Lung (tissue), 12 donors: ENCODE measurements around the gene RTTN. TPM values are rescaled to one million over a fixed set of nuclear protein-coding genes. Genes with fewer than 3 reads are reported as not detected.

ENCODE experiments used
- ATAC-seq: fragments of 200-7000 bp; cut with Tn5 transposase; one replicate; pipeline ENCODE4 v1.9.1; 2020; ENCODE audit warnings: moderate number of reproducible peaks; ENCODE audit not compliant: insufficient read depth, low FRiP score
- DNase-seq, 3 donors: peaks; one replicate each; pipeline ENCODE4 v3.0.0-alpha.2; 2013 to 2017
- H3K27ac ChIP-seq, 2 donors: one replicate each; pipeline ENCODE4 v1.5.1; 2013; ENCODE audit warnings: mild to moderate bottlenecking in 2 of 2, moderate library complexity in 2 of 2, control low read depth in 1 of 2, inconsistent platforms in 1 of 2, low read depth in 1 of 2, low read length in 1 of 2
- H3K27me3 ChIP-seq, 3 donors: one replicate each; pipeline ENCODE4 v1.5.1; 2013; ENCODE audit warnings: low read length in 2 of 3; ENCODE audit not compliant: control insufficient read depth in 3 of 3, insufficient read depth in 3 of 3
- H3K36me3 ChIP-seq, 4 donors: one replicate each; pipeline ENCODE4 v1.5.1; 2013; ENCODE audit warnings: low read length in 4 of 4, mild to moderate bottlenecking in 1 of 4, moderate library complexity in 1 of 4; ENCODE audit not compliant: control insufficient read depth in 4 of 4, insufficient read depth in 4 of 4
- H3K4me1 ChIP-seq, 5 donors: one replicate each; pipeline ENCODE4 v1.5.1; 2013; ENCODE audit warnings: low read length in 5 of 5, mild to moderate bottlenecking in 2 of 5, moderate library complexity in 1 of 5; ENCODE audit not compliant: control insufficient read depth in 5 of 5, insufficient read depth in 5 of 5
- H3K4me3 ChIP-seq: one replicate; pipeline ENCODE4 v1.5.1; 2013; ENCODE audit warnings: mild to moderate bottlenecking, control low read depth, moderate library complexity
- H3K9ac ChIP-seq, 2 donors: one replicate each; pipeline ENCODE4 v1.5.1; 2013; ENCODE audit warnings: low read length in 2 of 2, control low read depth in 1 of 2; ENCODE audit not compliant: insufficient read depth in 1 of 2
- H3K9me3 ChIP-seq, 4 donors: one replicate each; pipeline ENCODE4 v1.5.1; 2013; ENCODE audit warnings: low read length in 3 of 4, mild to moderate bottlenecking in 1 of 4, moderate library complexity in 1 of 4; ENCODE audit not compliant: control insufficient read depth in 4 of 4, insufficient read depth in 3 of 4
- WGBS, 2 donors: extraction: QIAGEN DNeasy Blood & Tissue Kit; methylation state at CpG; one replicate each; pipeline ENCODE4 v1.1.7; 2013; 5-methylcytosine and 5-hydroxymethylcytosine counted together
- polyA plus RNA-seq, 2 donors: library from polyadenylated mRNA; stranded (reverse); fragments of 200-250 nt; gene quantifications; one replicate each; pipeline ENCODE4 v1.2.1, GENCODE V29; 2013
- total RNA-seq, 2 donors: library from RNA; depleted of rRNA in 1 of 2; stranded (reverse); fragments of >200 nt in 1 of 2; gene quantifications; one replicate each; pipeline ENCODE4 v1.2.1, GENCODE V29; 2014 to 2021
- TF ChIP-seq, protein P1 (sequence below): IDR thresholded peaks from 2 replicates; pipeline ENCODE4 v1.5.1; 2012; ENCODE audit warnings: mild to moderate bottlenecking; ENCODE audit errors: control extremely low read depth, extremely low read depth
- donor health status: control.
- donor health status: control.
- donor health status: Bipolar disorder and iron deficiency.
- donor health status: healthy.
- donor health status: DM: yes; HTN: yes; CAD: no.

Gene RTTN
- total and polyA plus RNA-seq, 4 donors: 2.1 to 50.8 (median 9.2) TPM

DNA sequence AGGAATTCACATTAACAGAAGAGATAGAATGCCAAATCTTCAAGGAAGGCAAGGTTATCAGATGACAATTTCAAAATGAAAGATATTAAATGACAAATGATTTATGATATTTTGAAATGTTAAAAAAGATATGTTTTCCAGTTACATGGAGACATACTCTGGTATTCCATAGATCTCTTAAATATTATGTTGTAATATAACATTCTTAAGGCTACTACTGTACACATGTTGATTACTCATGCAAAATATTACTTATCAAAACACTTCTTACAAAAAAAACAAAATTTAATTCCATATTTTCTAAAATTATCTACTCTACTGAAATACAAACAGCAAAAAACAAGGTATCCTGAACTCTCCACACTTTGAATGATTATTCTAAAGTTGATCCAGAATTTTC is 22.9 kb downstream of the RTTN start:
- Histone ChIP-seq H3K4me3 (no peak overlapping the region), H3K9ac (no peak overlapping the region)
- TF ChIP-seq, protein P1, sequence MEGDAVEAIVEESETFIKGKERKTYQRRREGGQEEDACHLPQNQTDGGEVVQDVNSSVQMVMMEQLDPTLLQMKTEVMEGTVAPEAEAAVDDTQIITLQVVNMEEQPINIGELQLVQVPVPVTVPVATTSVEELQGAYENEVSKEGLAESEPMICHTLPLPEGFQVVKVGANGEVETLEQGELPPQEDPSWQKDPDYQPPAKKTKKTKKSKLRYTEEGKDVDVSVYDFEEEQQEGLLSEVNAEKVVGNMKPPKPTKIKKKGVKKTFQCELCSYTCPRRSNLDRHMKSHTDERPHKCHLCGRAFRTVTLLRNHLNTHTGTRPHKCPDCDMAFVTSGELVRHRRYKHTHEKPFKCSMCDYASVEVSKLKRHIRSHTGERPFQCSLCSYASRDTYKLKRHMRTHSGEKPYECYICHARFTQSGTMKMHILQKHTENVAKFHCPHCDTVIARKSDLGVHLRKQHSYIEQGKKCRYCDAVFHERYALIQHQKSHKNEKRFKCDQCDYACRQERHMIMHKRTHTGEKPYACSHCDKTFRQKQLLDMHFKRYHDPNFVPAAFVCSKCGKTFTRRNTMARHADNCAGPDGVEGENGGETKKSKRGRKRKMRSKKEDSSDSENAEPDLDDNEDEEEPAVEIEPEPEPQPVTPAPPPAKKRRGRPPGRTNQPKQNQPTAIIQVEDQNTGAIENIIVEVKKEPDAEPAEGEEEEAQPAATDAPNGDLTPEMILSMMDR: no peak

DNA sequence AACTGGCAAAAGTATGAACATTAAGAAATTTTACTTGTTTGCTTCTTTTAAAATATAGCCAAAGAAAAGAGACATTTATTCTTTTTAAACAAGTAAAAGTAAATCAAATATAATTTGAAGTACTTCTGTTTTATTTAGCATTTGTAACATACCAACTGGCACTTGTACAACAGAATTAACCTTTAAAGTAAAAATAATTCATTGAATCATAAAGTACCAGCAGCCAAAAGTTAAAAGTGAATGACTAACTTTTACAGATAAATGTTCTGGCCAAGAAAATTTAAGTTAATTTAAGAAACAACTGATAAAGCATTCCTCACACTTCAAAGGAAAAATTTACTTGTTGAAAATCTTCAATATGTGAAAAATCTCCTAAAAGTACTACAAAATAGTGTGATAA is 23.8 kb downstream of the RTTN start:
- Histone ChIP-seq H3K4me1 (peaks cover 0 to 7% (median 0%) of the 10 kb centered on the region in 5 donors), H3K36me3 (peaks cover 4 to 20% (median 12%) of the 10 kb centered on the region in 4 donors), H3K9me3 (peaks cover 0 to 3% (median 0%) of the 10 kb centered on the region in 4 donors), H3K27ac (no peak overlapping the region), H3K27me3 (no peaks in the 10 kb centered on the region), H3K9ac (no peak overlapping the region), H3K4me3 (no peak overlapping the region)
- ATAC-seq (no peak), DNase-seq (no peak)
- TF ChIP-seq, protein P1: no peak

More for the DNA sequence above, 22.9 kb downstream of the RTTN start:
- Histone ChIP-seq H3K27ac (no peak overlapping the region), H3K27me3 (no peaks in the 10 kb centered on the region), H3K4me1 (peaks cover 0 to 7% (median 0%) of the 10 kb centered on the region in 5 donors), H3K9me3 (peaks cover 0 to 3% (median 0%) of the 10 kb centered on the region in 4 donors), H3K36me3 (peaks cover 4 to 22% (median 13%) of the 10 kb centered on the region in 4 donors)
- DNase-seq: no peak
- ATAC-seq: no peak

DNA sequence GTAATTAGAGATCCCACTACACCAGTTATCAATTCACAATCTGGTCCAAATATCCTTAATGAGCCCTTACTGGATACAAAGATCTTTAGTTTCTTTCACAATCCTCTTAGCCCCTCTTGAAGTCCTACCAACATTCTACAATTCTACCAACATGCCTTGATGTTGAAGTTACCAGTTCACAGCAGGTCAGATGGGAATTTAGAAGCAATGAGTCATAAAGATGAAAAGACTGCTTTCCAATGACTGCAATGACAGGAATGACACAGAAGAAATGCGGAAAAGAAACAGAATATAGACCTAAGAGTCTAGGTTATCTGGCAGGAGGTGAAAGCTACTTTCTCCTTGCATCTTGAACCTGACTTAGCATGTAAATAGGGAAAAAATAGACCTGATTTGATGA is 24.5 kb downstream of the RTTN start:
- H3K9ac ChIP-seq: no peak overlapping the region
- DNase-seq (no peak), ATAC-seq (peak; percentile 58)
- WGBS, 2 donors: 74 to 92% methylated on average over 1 of the region's 1 CpG
- H3K27me3 ChIP-seq: no peaks in the 10 kb centered on the region
- H3K27ac ChIP-seq: no peak overlapping the region
- no peak overlapping the region for H3K4me3 ChIP-seq
- H3K9me3 ChIP-seq: peaks cover 0 to 2% (median 0%) of the 10 kb centered on the region in 4 donors
- TF ChIP-seq, protein P1: no peak
- peaks cover 0 to 7% (median 0%) of the 10 kb centered on the region in 5 donors for H3K4me1 ChIP-seq
- peaks cover 3 to 15% (median 8%) of the 10 kb centered on the region in 4 donors for H3K36me3 ChIP-seq

DNA sequence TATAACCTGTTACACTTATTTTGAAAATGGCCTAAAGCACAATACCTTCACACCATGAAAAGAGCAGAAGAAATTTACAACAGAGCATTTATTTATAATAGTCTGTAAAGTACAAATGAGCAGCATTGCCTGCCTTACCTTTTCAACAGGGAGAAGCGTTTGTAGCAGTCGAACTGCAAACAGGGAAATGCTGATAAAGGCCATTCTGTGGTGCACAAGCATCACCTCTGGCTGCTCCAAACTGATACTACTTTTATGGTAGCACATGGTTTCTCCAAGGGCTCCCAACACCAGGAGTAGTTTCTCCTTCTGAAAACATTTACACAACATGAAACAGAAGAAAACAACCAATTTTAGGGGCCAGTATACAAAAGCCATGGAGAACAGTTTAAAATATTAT is 28.9 kb downstream of the RTTN start:
- ATAC-seq: no peak
- H3K36me3 ChIP-seq: peaks cover 0 to 7% (median 2%) of the 10 kb centered on the region in 4 donors
- no peaks in the 10 kb centered on the region for H3K9me3 ChIP-seq
- H3K27me3 ChIP-seq: no peaks in the 10 kb centered on the region
- H3K9ac ChIP-seq: no peak overlapping the region
- H3K4me1 ChIP-seq: peaks cover 0 to 6% (median 0%) of the 10 kb centered on the region in 5 donors
- H3K4me3 ChIP-seq: no peak overlapping the region
- DNase-seq: no peak
- TF ChIP-seq, protein P1: no peak
- WGBS, 2 donors: 86 to 91% methylated on average over 2 of the region's 2 CpGs
- no peak overlapping the region for H3K27ac ChIP-seq
